Measurements from ENCODE around the gene ZAP70.
"Not testable (repeated sequence)": the region's sequence is repeated elsewhere in the genome, so short reads cannot be mapped to it uniquely, and the experiment has no call there.

ZAP70 gene

GRCh38 chr2:97713296-97714083, at the start of gene ZAP70:
Gene ZAP70 (plus strand): TSS chr2:97713576. CDS start chr2:97724037, 10,461 bp downstream.
- DNase-seq (ENCODE audit: low spot score), result no peak

- no peak for DNase-seq (ENCODE audit: low spot score)
Measured at GRCh38 chr2:97663626-97663961, 49.8 kb upstream of the ZAP70 start.

DNA sequence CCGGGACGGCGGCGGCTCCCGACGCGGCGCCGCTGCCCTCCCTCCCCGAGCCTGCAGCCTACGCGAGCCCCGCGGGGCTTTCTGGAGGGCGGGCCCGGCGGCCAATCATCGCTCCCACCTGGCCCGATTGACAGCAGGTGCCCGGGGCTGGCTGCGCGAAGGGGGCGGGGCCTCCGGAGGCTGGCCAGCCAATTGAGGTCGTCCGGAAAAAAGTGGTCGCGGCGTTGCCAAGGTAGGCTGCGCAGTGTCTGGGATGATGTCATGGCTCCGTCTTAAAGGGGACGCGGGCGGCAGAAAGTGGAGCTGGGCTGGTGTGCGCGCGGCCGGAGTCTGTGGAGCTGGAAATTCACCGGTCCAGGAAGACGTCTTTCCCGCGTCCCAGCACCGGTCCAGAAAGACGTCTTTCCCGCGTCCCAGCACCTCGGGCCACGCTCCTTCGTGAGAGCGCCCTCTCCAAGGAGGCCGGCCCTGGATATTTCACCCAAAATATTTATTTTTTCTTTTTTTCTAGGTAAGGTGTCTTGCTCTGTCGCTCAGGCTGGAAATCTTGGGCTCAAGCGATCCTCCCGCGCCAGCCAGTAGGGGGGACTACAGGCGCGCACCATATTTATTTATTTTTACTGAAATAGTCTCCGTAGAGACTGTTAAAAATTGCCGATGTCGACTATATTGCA, 49.3 kb upstream of the ZAP70 start, which contains the start of gene ACTR1B:
Gene ACTR1B (minus strand): TSS at position 83 of the 674 bp plus-strand sequence. CDS start 154 bp downstream, outside the sequence.
- DNase-seq (ENCODE audit: low spot score), result peak; percentile 95

DNA sequence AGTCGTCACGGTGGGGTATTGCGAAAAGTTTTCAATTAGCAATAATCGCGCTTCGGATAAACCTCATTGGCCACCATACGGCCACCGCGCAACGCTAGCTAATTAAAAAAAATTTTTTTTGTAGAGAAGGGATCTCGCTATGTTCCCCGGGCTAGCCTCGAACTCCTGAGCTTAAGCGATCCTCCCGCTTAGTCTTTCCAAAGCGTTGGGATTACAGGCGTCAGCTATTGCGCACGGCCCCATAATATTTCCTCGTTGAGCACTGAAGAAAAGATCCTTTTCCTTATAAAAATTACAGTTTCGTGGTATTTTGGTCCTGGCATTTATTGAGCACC, 48.8 kb upstream of the ZAP70 start:
- no peak for DNase-seq (ENCODE audit: low spot score)

- no peak for DNase-seq (ENCODE audit: low spot score)
Measured at GRCh38 chr2:97669448-97669847, 43.9 kb upstream of the ZAP70 start, which contains the start of gene C2orf92. Gene C2orf92 (plus strand): TSS chr2:97669713. CDS start chr2:97669789, 76 bp downstream.

DNA sequence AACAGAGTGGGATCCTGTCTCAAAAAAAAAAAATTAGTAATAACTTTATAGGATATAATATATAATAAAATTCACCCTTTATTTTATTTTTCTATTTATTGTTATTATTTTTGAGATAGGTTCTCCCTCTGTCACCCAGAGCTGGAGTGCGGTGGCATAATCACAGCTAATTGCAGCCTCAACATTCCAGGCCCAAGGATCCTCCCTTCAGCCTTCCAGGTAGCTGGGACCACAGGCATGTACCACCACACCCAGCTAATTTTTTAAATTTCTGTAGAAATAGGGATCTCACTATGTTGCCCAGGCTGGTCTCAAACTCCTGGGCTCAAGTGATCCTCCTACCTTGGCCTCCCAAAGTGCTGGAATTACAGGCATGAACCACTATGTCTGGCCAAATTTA, 42.9 kb upstream of the ZAP70 start:
- no peak for DNase-seq (ENCODE audit: low spot score)

GRCh38 chr2:97671526-97671925, 41.9 kb upstream of the ZAP70 start:
- no peak for DNase-seq (ENCODE audit: low spot score)

DNA sequence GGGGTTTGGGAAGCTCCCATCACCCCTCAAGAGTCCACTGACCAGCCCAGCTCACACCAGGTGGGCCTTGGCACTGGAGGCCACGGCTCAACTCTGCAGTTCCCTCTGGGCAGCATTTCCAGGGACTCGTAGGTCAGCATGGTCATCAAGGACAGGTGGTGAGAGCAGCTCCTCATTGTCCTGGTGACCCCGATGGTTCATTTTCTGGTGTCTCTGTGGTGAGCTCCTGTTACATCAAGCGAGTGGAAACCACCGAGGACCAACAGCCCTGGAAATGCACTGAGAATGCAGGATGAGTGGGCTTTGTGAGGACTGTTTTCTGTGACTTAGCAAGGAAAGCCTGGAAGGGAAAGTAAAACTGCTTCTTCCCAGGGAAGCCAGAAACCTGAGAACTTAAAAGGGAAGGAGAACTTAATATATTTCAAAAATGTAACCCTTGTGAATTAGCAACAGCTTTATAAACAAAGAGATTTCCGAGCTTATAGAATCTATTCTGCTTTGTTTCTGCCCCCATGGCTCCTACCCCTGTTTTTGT, 40.7 kb upstream of the ZAP70 start:
- DNase-seq (ENCODE audit: low spot score), result not testable (repeated sequence)

DNA sequence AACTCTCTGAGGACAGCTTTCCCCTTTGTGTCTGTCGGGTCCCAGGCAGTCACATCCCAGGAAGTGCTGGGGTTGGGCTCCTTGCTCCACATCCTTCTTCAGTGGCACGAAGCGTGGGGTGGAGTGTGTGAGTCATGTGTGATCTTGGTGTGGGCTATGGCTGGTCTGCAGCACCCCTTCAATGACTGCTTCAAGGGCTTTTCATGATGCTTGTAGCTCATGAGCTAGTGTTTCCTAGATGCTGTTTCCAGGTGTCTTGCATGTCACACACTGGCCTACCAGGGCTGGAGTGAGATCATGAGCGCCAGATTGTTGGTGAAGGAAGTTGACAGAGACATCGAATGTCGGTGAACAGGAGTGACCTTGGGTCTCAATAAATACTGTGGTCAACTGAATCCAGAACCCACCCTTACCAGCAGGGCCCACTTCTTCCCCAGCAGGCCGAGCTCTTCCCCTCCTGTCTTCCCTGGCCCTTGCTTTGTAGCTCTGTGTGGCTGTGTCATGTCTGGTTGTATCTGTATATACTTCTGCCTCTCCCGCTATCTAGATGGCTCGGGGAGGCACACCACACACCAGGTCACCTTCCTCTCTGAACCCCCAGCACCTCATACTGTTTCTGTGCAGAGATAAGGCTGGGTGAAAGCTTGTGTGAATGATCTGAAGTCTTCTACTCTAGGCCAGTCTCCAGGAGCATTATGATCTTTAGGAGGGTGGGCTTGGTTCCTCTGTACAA, 40.0 kb upstream of the ZAP70 start:
- DNase-seq (ENCODE audit: low spot score), result no peak

DNA sequence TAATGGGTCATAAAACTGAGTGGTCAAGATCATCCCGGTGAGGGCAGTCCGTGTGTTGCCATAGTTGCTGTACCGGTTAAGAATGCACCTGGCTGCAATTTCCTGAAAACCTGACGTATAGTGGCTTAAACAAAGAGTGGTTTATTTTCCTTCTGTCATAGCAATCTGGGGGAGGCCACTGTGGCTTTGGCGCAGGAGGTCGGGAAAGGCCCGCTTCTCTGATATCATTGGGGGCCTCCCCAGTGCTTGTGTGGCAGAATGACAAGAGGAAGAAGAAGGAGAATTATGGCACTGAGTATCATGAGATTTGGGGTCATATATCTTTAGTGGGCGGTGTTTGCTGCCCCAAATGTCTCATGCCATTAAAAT, 39.5 kb upstream of the ZAP70 start:
- no peak for DNase-seq (ENCODE audit: low spot score)

DNA sequence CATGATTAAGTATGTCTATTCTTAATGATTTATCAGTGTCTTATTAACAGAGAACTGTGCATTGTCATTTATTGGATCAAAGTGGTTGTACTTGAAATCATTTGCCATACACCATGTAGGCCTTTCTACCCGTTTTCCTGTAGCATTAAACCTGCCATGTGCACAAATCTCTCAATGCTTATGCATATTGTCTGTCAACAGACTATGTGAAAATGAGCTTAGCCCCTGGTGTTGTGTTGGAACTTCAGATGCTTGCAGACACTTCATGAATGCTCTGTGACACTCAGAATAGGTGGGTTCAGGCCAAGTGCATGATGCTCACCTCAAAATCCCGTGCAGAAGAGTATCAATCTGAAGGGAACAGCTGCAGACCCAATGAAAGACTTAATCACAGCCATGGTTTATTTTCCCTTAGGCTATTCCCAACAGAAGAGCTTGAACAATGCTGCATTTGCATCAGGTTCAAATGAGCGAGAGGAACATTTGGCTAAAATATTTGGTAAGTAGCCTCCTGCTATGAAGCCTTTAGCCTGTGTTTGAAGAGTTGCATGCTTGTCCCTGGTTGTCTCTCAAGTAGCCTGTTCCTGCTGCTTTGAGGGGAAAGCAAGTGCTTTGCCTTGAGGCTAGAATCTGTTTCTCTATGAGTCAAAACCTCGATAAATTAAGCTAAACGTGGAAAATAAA, 37.8 kb upstream of the ZAP70 start:
- DNase-seq (ENCODE audit: low spot score), result no peak

DNA sequence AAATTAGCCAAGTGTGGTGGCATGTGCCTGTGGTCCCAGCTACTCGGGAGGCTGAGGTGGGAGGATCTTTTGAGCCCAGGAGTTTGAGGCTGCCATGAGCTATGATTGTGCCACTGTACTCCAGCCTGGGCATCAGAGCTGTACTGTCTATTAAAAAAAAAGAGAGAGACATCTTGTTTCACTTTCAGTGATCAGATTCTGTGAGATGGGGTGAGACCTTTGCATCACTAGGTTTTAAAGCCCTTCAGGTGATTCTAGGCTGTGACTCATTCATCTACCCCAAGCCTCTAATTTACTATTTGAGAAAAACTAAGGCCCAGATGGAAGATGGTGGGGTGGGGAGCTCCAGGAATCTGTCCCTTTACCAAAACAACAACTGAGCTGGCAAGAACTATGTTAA, 36.8 kb upstream of the ZAP70 start:
- DNase-seq (ENCODE audit: low spot score), result no peak

DNA sequence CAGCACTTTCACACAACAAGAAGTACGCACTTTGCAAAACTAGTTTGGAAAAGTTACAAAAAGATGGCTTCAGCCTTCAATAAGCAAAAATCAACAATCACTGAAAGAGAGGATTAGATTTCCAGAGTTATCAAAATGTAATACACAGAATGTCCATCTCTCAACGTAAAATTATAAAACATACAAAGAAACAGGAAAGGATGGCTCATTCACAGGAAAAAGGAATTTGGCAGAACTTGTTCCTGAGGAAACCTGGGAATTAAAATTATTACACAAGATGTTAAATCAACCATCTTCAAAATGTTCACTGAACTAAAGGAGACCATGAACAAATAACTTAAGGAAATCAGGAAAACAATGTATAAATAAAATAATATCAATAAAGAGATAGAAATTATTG, 35.9 kb upstream of the ZAP70 start:
- DNase-seq (ENCODE audit: low spot score), result no peak

GRCh38 chr2:97678298-97678697, 35.1 kb upstream of the ZAP70 start:
- no peak for DNase-seq (ENCODE audit: low spot score)

DNA sequence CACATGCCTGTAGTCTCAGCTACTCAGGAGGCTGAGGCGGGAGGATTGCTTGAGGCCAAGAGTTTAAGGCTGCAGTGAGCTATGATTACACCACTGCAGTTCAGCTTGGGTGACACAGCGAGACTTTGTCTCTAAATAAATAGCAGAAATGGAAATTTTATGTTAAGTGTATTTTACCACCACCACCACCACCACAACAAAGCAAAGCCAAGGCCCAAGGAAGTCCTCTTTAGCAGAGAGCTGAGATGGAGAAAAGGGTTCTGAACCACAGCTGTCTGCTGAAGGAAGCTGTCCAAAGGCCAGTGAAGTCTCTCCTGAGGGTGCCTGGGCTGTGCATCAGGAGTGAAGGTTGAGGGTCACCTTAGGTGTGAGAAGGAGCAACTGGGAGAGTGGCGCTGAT, 26.1 kb upstream of the ZAP70 start:
- DNase-seq (ENCODE audit: low spot score), result not testable (repeated sequence)

DNA sequence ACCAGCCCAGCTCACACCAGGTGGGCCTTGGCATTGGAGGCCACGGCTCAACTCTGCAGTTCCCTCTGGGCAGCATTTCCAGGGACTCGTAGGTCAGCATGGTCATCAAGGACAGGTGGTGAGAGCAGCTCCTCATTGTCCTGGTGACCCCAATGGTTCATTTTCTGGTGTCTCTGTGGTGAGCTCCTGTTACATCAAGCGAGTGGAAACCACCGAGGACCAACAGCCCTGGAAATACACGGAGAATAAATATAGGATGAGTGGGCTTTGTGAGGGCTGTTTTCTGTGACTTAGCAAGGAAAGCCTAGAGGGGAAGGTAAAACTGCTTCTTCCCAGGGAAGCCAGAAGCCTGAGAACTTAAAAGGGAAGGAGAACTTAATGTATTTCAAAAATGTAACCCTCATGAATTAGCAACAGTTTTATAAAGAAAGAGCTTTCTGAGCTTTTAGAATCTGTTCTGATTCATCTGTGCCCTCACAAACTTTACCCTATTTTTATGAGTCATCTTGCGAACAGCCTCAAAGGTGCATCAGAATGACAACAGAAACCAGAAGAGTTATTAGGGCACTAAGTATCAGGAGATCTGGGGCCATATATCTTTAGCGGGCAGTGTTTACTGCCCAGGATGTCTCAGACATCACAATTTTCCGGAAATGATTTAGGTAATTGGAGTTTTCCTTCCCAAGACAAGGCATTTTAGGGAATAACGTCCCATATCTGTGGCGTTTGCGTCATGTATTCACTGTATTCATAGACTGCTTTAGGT, 25.1 kb upstream of the ZAP70 start:
- no peak for DNase-seq (ENCODE audit: low spot score)

DNA sequence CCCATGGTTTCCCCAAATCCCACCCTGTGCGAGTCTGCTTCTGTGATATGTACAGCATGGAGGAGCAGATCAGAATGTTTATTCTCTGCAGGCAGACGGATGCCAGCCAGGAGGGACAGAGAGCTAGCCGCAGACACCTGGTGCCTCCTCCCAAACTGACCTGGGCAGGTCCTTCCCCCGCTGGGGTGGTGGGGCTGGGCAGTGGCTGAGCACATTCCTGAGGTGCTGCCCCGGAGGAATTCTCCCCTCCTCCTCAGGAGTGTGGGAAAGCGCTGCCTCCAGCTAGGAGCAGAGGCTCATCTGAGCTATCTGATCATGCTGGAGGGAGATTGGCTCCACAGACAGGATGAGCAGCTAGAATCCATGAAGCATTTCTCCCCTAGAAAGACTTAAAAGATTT, 22.2 kb upstream of the ZAP70 start:
- DNase-seq (ENCODE audit: low spot score), result no peak

- no peak for DNase-seq (ENCODE audit: low spot score)
Measured at GRCh38 chr2:97693476-97693875, 19.9 kb upstream of the ZAP70 start.

- DNase-seq (ENCODE audit: low spot score), result no peak
Measured at GRCh38 chr2:97695744-97696143, 17.6 kb upstream of the ZAP70 start.

- peak; percentile 87 for DNase-seq (ENCODE audit: low spot score)
Measured at GRCh38 chr2:97697252-97698235, 15.8 kb upstream of the ZAP70 start.

Data from hematopoietic multipotent progenitor cell treated with erythropoietin and hydrocortisone succinate and interleukin-3 and kit ligand, for 17 days (in vitro differentiated cells).